Activated CD8-positive, alpha-beta memory T cell treated with anti-CD3 and anti-CD28 coated beads, Interleukin-2, amount 50 U/mL, for 4 hours (primary cell): ENCODE data around the gene CA6.
"Not testable (repeated sequence)": the region's sequence is repeated elsewhere in the genome, so short reads cannot be mapped to it uniquely, and the experiment has no call there.

ENCODE experiments used
- DNase-seq: peaks from one replicate; pipeline ENCODE4 v3.0.0-alpha.2; 2020

The CA6 gene

DNA sequence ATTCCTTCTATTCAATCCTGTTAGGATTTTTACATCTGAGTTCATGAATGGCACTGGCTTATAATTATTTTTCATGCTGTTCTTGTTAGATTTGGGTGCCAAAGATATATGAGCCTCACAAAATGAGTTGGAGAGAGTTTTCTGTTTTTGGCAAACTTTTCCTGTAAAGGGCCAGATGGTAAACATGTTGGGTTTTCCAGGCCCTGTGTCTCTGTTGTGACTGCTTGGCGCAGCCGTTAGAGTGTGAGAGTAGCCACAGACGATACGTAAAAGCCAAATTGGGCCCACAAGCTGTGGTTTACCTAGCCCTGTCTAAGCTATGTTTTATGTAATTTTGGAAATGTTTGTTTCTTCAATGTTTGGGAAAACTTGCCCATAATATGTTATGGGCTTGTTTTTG, 15.6 kb upstream of the CA6 start:
- DNase-seq = no peak

DNA sequence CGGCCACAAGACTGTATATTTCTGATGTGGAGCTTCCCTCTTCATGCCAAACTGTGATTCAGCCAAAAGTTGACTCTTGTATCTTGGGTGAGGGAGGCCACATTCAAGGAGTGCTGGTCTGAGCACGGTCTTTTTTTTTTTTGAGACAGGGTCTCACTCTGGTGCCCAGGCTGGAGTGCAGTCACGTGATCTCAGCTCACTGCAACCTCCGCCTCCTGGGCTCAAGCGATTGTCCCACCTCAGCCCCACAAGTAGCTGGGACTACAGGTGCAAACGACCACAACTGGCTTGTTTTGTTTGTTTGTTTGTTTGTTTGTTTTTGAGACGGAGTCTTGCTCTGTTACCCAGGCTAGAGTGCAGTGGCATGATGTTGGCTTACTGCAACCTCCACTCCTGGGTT, 8.6 kb upstream of the CA6 start:
- not testable (repeated sequence) for DNase-seq

- no peak for DNase-seq
Observed at GRCh38 chr1:8937701-8938100, 8.0 kb upstream of the CA6 start.

GRCh38 chr1:8938232-8938999, 7.3 kb upstream of the CA6 start:
- DNase-seq = no peak

DNA sequence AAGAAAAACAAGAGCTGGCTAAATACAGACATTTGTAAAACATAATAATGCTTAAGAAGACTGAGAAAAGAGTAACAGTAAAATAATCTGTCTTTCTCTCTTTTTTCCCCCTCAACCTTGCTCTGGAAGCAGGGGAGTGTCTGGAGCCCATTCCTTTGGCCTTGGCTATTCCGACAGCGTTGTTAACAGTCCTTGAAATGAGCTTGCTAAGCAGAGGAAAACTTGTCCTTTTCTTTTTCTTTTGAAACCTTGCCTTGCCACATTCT, 6.7 kb upstream of the CA6 start:
- no peak for DNase-seq

DNA sequence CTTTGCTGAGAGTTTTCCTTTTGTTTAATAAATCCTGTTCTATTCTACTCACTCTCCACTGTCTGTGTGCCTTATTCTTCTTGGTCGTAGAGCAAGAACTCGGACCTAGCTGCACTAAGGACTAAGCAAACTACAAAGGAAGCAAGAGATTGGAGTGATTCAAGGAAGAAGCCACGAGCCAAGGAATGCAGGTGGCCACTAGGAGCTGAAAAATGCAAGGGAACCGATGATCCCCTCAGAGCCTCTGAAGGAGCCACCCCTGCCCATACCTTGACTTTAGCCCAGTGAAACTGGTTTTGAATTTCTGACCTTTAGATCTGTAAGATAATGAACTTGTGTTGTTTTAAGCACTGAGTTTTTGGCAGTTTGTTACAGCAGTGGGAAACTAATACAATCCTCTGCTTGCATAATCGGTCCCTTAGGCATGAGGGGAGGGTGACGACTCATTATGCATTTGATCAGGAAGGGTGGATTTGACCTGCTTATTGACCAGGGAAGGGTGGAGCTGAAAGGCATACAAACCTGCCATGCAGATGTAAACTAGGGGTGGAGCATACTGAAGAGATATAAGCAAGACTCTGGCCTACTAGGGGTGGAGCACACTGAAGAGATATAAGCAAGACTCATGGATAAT, 6.2 kb upstream of the CA6 start:
- no peak for DNase-seq

GRCh38 chr1:8941906-8942305, 3.8 kb upstream of the CA6 start:
- DNase-seq = no peak

DNA sequence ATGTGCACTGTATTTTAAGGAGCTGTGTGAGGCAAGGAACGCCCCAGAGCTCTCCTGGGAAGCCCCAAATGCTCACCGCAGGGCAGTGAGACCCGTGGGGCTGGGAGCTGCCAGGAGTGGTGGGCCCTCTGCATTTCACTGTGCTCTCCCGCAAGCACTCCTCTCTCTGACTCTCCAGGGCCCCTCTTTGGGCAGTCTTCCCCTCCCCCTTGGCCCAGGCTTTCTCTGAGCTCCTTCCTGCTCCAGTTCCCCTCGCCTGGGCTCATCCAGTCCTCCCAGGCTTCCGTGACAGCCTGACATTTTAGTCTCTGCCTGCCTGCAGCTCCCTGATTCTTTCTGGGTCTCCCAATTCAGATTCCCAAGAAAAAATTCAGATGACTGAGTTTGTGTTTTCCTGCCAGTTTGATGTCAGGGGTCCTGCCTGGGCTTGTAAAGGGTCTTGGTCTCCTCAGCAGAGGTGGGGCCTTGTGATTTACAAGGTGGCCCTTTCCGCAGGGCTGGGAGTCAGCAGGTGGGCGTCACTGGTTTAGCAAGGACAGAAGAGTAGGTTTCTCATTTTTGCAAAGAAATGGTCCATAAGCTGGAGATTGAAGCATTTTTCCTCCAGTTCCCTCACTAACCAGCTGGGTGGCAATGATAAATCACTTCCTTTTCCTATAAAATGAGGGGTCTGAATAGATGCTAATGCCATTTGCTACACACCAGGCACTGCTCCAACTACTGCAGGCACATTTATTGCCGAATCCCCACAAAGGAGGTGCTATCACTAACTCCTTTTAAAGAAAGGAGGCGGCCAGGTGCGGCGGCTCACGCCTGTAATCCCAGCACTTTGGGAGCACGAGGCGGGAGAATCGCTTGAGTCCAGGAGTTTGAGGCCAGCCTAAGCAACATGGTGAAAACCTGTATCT, 1.9 kb upstream of the CA6 start:
- DNase-seq = no peak

- no peak for DNase-seq
Observed at GRCh38 chr1:8947127-8947691, 1.5 kb downstream of the CA6 start.

- no peak for DNase-seq
Observed at GRCh38 chr1:8950309-8950708, 4.6 kb downstream of the CA6 start.

DNA sequence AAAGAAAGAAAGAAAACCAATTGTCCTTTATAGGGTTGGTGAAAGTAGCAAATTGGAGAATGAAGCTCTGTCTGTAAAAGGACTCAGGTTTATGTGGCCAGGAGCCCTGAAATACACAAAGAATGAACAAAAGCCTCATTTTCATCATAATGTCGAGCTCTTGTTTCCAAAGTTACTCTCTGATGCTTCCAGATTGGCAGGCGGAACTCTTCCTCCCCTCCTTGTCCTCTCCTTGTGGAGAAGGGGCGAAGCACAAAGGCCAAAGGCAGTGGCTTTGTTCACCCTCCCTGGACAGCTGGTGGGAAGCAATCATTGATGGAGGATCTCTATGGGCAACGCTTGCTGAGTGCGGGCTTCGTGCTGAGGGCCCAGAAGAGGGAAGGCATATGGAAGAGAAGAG, 5.6 kb downstream of the CA6 start:
- no peak for DNase-seq

- no peak for DNase-seq
Observed at GRCh38 chr1:8955406-8955805, 9.7 kb downstream of the CA6 start.

- no peak for DNase-seq
Observed at GRCh38 chr1:8956461-8957349, 11.0 kb downstream of the CA6 start.

GRCh38 chr1:8962812-8963530, 17.3 kb downstream of the CA6 start:
- DNase-seq = peak; percentile 43

- DNase-seq = no peak
Observed at GRCh38 chr1:8963963-8964362, 18.3 kb downstream of the CA6 start.

DNA sequence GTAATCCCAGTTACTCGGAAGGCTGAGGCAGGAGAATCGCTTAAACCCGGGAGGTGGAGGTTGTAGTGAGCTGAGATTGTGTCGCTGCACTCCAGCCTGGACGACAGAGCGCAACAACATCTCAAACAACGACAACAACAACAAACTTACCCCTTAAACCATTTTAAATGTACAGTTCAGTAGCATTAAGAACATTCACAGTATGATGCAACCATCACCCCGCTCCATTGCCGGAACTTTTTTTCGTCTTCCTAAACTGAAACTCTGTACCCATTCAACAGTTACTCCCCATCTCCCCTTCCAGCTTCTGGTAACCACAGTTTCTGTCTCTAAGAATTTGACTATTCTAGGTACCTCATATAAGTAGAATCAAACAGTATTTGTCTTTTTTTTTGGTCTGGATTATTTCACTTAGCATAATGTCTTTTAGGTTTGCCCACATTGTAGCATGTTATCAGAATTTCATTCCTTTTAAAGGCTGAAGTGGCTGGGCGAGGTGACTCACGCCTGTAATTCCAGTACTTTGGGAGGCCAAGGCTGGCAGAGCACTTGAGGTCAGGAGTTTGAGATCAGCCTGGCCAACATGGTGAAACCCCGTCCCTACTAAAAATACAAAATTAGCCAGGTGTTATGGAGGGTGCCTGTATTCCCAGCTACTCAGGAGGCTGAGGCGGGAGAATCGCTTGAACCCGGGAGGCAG, 19.6 kb downstream of the CA6 start:
- no peak for DNase-seq

- DNase-seq = no peak
Observed at GRCh38 chr1:8966606-8967005, 20.9 kb downstream of the CA6 start.

GRCh38 chr1:8968902-8969301, 23.2 kb downstream of the CA6 start:
- DNase-seq = not testable (repeated sequence)

GRCh38 chr1:8969937-8970336, 24.3 kb downstream of the CA6 start:
- no peak for DNase-seq

DNA sequence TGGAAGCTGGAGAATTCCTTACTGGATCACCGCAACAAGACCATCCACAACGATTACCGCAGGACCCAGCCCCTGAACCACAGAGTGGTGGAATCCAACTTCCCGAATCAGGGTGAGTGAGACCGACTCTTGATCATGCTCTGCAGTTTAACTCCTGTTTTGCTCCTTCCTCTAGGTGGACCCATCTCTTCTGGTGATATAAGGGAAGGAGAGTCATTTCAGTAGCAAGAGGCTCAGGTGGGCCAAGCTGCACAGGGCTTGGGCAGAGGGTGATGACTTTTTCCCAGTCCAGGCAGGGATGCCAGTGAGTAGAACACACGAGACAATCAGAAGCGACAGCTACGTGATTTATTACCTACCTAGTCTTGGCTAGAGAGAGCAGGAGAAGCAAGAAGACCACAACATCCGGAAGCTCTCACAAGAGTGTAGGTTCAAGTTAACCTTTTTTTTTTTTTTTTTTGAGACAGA, 25.2 kb downstream of the CA6 start:
- no peak for DNase-seq

- no peak for DNase-seq
Observed at GRCh38 chr1:8974551-8974950, 28.9 kb downstream of the CA6 start.
